Heart left ventricle (tissue), 13 donors: Measurements from ENCODE around the gene GFI1B.

Experiments used
- POLR2A ChIP-seq, 2 donors: fragments of 450-650 bp; IDR thresholded peaks; one replicate each; pipeline ENCODE4 v1.6.1; 2017; ENCODE audit warnings: antibody characterized with exemption in 2 of 2, mild to moderate bottlenecking in 2 of 2, moderate library complexity in 2 of 2
- TF ChIP-seq, protein P1 (sequence below), 12 donors: fragments of 200-600 bp; sonication (generic) in 4 of 12; IDR thresholded peaks; one replicate each; pipeline versions ENCODE4 v1.5.0 to v1.8.0; 2018 to 2022; ENCODE audit warnings: antibody characterized with exemption in 12 of 12, mild to moderate bottlenecking in 5 of 12
- donor health status: ischemic (EF 13 %, LVEDD 7.1; RV severe dilation, severe dysfunction).
- donor health status: DM: no; HTN: yes; CAD: no.
- donor health status: DM: no; HTN: no; CAD: no.
- donor health status: ischemic (EF 25% LVEDD 6.9; RV normal size, moderate dysfunction).
- donor health status: ischemic (EF 25% LVEDD 5.7; RV mildly dilated, moderate dysfunction).
- donor health status: ischemic (EF 35%, LVEDD 5.7; RV mildly dilated, moderate dysfunction).
- donor health status: nonischemic (EF 11% LVEDD 7.7; RV severe dilation, severe dysfunction).
- donor health status: DM: yes; HTN: yes; CAD: no.
- donor health status: PGD.
- donor health status: ischemic (EF 29% LVEDD 5.4; RV normal size, mild dysfunction).
- donor health status: nonischemic (EF 23%, LVEDD 6.1; RV moderate dilation, normal function).

DNA sequence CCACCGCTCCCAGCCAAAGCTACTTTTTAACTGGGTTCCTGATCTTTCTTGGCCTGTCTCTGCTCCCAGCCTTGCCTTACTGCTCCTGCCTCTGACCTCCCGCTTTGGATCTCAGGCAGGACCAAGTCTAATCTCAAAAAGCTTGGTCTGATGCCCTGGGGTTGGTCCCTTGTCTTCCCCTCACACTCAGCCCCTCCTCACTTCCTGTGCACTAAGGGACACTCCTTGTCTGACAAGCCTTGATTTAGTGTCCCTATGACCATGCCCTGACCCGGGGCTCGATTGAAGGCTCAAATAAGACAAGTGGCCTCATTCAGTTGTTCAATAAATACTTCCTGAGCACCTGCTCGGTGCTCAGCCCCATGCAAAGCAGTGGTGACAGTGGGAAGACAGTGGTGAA is 48.6 kb downstream of the GFI1B start:
- TF ChIP-seq POLR2A (IDR thresholded peaks at IDR 0.05): no peak
- TF ChIP-seq, protein P1, sequence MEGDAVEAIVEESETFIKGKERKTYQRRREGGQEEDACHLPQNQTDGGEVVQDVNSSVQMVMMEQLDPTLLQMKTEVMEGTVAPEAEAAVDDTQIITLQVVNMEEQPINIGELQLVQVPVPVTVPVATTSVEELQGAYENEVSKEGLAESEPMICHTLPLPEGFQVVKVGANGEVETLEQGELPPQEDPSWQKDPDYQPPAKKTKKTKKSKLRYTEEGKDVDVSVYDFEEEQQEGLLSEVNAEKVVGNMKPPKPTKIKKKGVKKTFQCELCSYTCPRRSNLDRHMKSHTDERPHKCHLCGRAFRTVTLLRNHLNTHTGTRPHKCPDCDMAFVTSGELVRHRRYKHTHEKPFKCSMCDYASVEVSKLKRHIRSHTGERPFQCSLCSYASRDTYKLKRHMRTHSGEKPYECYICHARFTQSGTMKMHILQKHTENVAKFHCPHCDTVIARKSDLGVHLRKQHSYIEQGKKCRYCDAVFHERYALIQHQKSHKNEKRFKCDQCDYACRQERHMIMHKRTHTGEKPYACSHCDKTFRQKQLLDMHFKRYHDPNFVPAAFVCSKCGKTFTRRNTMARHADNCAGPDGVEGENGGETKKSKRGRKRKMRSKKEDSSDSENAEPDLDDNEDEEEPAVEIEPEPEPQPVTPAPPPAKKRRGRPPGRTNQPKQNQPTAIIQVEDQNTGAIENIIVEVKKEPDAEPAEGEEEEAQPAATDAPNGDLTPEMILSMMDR (IDR thresholded peaks at IDR 0.05): no peak
